ENCODE results near the gene AKNA. TPM values are rescaled to one million over a fixed set of nuclear protein-coding genes. Genes with fewer than 3 reads are reported as not detected.

AKNA gene
- total and polyA plus RNA-seq, 4 donors, result 29.5 to 79.5 (median 48.6) TPM

DNA sequence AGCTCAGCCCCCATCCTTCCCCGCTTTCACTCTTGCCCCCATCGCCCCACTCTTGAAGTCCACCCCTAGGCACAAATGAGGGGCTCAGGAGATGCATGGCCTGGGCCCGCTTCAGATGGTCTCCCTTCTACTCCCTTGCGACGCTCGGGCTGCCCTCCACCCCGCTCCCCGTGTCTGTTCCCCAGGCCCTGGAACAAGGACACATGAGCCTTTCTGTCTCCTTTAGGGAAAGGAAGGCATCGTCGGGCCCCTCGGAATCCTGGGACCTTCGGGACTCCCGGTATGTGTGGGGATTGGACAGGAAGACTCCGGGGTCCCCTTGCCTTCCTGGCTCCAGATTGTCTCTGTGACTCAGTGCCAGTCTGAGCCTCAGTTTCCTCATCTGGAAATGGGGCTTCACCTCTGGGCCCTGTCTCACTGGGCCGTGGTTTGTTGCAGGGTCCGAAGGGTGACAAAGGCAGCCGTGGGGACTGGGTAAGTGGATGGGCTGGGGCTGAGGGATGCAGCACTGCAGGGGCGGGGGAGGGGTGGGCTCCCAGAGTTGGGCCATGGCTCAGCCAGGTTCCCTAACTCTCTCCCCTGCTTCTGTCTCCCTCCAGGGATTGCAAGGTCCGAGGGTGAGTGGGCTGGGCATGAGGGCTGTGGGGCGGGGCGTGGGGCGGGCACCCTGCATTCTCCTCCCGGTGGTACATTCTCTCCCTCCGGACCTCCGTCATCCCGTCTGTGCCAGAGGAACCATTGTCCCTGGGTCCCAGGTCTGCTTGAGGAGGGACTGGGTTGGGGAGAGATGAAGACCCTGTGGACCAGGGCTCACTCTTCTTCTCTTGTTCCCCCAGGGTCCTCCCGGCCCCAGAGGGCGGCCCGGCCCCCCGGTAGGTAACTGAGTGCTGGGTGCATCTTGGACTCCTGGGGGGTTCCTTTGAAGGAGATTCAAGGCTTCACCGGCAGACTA, 86.7 kb downstream of the AKNA start:
- TF ChIP-seq, protein P1, sequence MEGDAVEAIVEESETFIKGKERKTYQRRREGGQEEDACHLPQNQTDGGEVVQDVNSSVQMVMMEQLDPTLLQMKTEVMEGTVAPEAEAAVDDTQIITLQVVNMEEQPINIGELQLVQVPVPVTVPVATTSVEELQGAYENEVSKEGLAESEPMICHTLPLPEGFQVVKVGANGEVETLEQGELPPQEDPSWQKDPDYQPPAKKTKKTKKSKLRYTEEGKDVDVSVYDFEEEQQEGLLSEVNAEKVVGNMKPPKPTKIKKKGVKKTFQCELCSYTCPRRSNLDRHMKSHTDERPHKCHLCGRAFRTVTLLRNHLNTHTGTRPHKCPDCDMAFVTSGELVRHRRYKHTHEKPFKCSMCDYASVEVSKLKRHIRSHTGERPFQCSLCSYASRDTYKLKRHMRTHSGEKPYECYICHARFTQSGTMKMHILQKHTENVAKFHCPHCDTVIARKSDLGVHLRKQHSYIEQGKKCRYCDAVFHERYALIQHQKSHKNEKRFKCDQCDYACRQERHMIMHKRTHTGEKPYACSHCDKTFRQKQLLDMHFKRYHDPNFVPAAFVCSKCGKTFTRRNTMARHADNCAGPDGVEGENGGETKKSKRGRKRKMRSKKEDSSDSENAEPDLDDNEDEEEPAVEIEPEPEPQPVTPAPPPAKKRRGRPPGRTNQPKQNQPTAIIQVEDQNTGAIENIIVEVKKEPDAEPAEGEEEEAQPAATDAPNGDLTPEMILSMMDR (IDR thresholded peaks at IDR 0.05; ENCODE audit: control extremely low read depth, extremely low read depth), result no peak
- Histone ChIP-seq H3K27ac (ENCODE audit: low read depth in 1 of 2, low read length in 1 of 2) (no peak overlapping the region), H3K4me3 (no peak overlapping the region)

DNA sequence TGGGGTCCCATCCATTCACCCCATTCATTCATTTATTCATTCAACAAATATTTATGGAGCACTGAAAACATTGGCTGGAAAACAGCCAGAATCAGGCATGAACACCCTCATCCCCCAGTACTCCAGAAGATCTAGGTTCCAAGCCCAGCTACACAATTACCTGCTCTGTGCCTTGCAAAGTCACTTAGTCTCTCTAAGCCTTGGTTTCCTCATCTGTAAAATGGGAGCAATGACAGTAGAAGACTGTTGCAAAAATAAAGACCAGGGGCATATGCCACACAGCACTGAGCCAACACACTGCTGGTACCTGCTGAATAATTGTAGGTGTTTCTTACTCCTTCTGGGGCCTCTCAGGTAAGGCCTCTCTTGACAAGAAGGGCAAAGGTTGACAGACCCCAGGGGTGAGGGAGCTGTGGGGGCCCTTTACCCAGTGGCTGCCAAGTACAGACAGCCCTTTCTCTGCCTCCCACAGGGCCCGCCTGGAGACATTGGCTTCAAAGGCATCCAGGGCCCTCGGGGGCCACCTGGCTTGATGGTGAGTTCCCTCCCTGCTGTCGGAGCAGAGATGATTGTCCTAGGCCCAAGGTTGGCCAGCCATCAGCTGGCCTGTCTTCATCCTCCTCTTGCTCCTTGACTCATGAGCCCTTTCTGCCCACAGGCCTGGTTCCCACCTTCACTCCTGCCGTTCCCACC, 87.5 kb downstream of the AKNA start:
- Histone ChIP-seq H3K4me3 (no peak overlapping the region), H3K27ac (ENCODE audit: low read depth in 1 of 2, low read length in 1 of 2) (no peak overlapping the region), H3K27me3 (ENCODE audit: control insufficient read depth in 3 of 3, insufficient read depth in 3 of 3, low read length in 2 of 3) (no peaks in the 10 kb centered on the region), H3K9ac (ENCODE audit: insufficient read depth in 1 of 2, low read length in 2 of 2) (no peak overlapping the region), H3K4me1 (ENCODE audit: control insufficient read depth in 5 of 5, insufficient read depth in 5 of 5, low read length in 5 of 5) (no peaks in the 10 kb centered on the region), H3K36me3 (ENCODE audit: control insufficient read depth in 4 of 4, insufficient read depth in 4 of 4, low read length in 4 of 4) (peaks cover 0 to 32% (median 17%) of the 10 kb centered on the region in 4 donors), H3K9me3 (ENCODE audit: control insufficient read depth in 4 of 4, insufficient read depth in 3 of 4, low read length in 3 of 4) (peaks cover 0 to under 1% (median 0%) of the 10 kb centered on the region in 4 donors)
- 92 to 95% methylated on average over 4 of the region's 4 CpGs for WGBS, 2 donors
- TF ChIP-seq, protein P1 (IDR thresholded peaks at IDR 0.05; ENCODE audit: control extremely low read depth, extremely low read depth), result no peak
- no peak for ATAC-seq (ENCODE audit: insufficient read depth, low FRiP score)
- DNase-seq, result no peak

More for the DNA sequence above, 86.7 kb downstream of the AKNA start:
- Histone ChIP-seq H3K27me3 (ENCODE audit: control insufficient read depth in 3 of 3, insufficient read depth in 3 of 3, low read length in 2 of 3) (no peaks in the 10 kb centered on the region), H3K9ac (ENCODE audit: insufficient read depth in 1 of 2, low read length in 2 of 2) (no peak overlapping the region), H3K9me3 (ENCODE audit: control insufficient read depth in 4 of 4, insufficient read depth in 3 of 4, low read length in 3 of 4) (no peaks in the 10 kb centered on the region), H3K4me1 (ENCODE audit: control insufficient read depth in 5 of 5, insufficient read depth in 5 of 5, low read length in 5 of 5) (no peaks in the 10 kb centered on the region), H3K36me3 (ENCODE audit: control insufficient read depth in 4 of 4, insufficient read depth in 4 of 4, low read length in 4 of 4) (peaks cover 0 to 24% (median 14%) of the 10 kb centered on the region in 4 donors)
- WGBS, 2 donors, result 94 to 96% methylated on average over 28 to 31 of the region's 31 CpGs
- no peak for ATAC-seq (ENCODE audit: insufficient read depth, low FRiP score)
- no peak for DNase-seq

DNA sequence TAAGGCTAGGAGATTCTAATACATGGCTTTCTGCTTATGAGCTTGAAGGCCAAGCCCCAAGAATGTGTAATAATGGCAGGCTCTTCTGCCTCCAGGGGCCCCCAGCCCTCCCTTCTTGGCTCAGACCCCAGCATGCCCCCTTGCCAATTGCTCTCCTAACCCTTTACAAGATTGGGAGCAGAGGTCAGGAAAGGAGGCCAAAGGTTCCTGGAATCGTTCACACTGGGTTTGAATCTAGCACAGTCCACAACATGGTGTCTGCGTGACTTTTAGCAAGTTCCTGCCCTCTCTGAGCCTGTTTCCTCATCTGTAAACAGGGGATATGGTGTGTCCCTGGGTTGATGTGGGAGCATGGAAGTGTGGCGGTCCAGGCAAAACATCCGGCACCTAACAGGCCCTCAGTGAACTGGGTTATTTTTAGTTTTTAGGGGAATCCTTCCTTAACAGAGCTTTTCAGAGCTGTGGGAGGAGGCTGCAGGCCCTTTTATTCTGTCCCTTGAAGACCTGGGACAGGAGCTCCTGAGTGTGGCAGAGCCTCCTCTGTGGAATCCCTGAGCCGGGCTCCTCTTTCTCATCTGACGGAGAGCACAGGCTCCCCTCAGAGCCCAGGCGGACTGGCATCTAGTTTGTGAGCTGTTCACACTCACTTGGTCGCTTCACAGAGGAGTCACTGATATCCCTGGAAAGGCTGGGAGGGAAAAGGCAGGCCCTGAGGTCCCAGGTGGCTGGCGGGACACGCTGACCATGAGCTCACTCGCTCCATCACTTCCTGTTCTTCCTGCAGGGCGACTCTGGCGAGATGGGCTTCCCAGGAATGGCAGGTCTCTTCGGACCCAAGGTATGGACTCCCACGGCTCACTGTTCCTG, 88.3 kb downstream of the AKNA start:
- DNase-seq (no peak), ATAC-seq (ENCODE audit: insufficient read depth, low FRiP score) (no peak)
- Histone ChIP-seq H3K4me1 (ENCODE audit: control insufficient read depth in 5 of 5, insufficient read depth in 5 of 5, low read length in 5 of 5) (no peaks in the 10 kb centered on the region), H3K36me3 (ENCODE audit: control insufficient read depth in 4 of 4, insufficient read depth in 4 of 4, low read length in 4 of 4) (peaks cover 2 to 39% (median 21%) of the 10 kb centered on the region in 4 donors), H3K27ac (ENCODE audit: low read depth in 1 of 2, low read length in 1 of 2) (no peak overlapping the region), H3K9ac (ENCODE audit: insufficient read depth in 1 of 2, low read length in 2 of 2) (no peak overlapping the region), H3K9me3 (ENCODE audit: control insufficient read depth in 4 of 4, insufficient read depth in 3 of 4, low read length in 3 of 4) (peaks cover 0 to 8% (median 2%) of the 10 kb centered on the region in 4 donors), H3K4me3 (no peak overlapping the region), H3K27me3 (ENCODE audit: control insufficient read depth in 3 of 3, insufficient read depth in 3 of 3, low read length in 2 of 3) (no peaks in the 10 kb centered on the region)
- WGBS, 2 donors, result 83 to 91% methylated on average over 15 of the region's 15 CpGs
- TF ChIP-seq, protein P1 (IDR thresholded peaks at IDR 0.05; ENCODE audit: control extremely low read depth, extremely low read depth), result no peak

All from lung (tissue), 12 donors.